ENCODE data around the gene ZNF341.

- TF ChIP-seq CTCF (IDR thresholded peaks at IDR 0.05): no peak
- no peak for TF ChIP-seq POLR2A (IDR thresholded peaks at IDR 0.05)
These were observed 109.1 kb downstream of the ZNF341 start for GRCh38 chr20:33840759-33841435.

Measured in Peyer's patch (tissue), 4 donors.